Measurements from ENCODE around the gene OR52R1. TPM values are rescaled to one million over a fixed set of nuclear protein-coding genes. Genes with fewer than 3 reads are reported as not detected.

OR52R1 gene
- total RNA-seq, 1 experiment from 2014 or later = not detected

DNA sequence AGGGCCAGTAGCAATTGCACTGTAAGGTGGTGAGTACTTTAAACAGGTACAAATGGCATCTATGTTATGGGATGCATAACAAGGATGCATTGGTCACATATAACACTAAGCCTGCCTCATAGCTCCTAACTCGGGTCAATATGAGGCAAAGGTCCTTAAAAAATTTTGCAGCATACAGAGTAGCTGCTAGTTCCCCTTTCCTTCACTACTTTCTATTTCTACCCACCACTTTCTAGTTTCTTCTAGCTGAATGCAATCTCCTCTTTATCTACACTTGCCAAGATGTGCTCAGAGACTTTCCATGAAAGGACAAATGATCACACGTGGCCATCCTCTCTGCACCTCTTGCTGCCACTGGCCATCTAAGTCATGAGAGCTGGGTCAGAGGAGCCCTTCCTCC, 26.7 kb upstream of the OR52R1 start:
- DNase-seq = no peak
- no peak overlapping the region for H3K4me3 Mint-ChIP-seq (ENCODE audit: low read depth, unreplicated experiment)
- CTCF ChIA-PET = interaction anchor here (1.5 kb wide), 1 partner anchor 194 kb away, joined by 4 read pairs; the partner anchor contains the start of gene OR51D1
- intact Hi-C loops (cut with micrococcal nuclease; ENCODE audit: unreplicated experiment) = no loop called here
- no TSS peak for BruUV-seq (replicated peaks)
- TF ChIP-seq, protein P1, sequence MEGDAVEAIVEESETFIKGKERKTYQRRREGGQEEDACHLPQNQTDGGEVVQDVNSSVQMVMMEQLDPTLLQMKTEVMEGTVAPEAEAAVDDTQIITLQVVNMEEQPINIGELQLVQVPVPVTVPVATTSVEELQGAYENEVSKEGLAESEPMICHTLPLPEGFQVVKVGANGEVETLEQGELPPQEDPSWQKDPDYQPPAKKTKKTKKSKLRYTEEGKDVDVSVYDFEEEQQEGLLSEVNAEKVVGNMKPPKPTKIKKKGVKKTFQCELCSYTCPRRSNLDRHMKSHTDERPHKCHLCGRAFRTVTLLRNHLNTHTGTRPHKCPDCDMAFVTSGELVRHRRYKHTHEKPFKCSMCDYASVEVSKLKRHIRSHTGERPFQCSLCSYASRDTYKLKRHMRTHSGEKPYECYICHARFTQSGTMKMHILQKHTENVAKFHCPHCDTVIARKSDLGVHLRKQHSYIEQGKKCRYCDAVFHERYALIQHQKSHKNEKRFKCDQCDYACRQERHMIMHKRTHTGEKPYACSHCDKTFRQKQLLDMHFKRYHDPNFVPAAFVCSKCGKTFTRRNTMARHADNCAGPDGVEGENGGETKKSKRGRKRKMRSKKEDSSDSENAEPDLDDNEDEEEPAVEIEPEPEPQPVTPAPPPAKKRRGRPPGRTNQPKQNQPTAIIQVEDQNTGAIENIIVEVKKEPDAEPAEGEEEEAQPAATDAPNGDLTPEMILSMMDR (IDR thresholded peaks at IDR 0.05; ENCODE audit: unreplicated experiment) = no peak
- no peak overlapping the region for H3K27ac Mint-ChIP-seq (ENCODE audit: unreplicated experiment)
- no peaks in the 10 kb centered on the region for H3K36me3 Mint-ChIP-seq (ENCODE audit: insufficient read depth, unreplicated experiment)
- peaks cover 22% of the 10 kb centered on the region for H3K27me3 Mint-ChIP-seq (ENCODE audit: unreplicated experiment)
- H3K9me3 Mint-ChIP-seq (ENCODE audit: low read depth, unreplicated experiment) = no peaks in the 10 kb centered on the region
- no peaks in the 10 kb centered on the region for H3K4me1 Mint-ChIP-seq (ENCODE audit: low read depth, unreplicated experiment)

GRCh38 chr11:4830346-4830745, 26.2 kb upstream of the OR52R1 start:
- CTCF ChIA-PET = interaction anchor here (1.5 kb wide), 1 partner anchor 194 kb away, joined by 4 read pairs; the partner anchor contains the start of gene OR51D1
- peaks cover 22% of the 10 kb centered on the region for H3K27me3 Mint-ChIP-seq (ENCODE audit: unreplicated experiment)
- TF ChIP-seq, protein P1 (IDR thresholded peaks at IDR 0.05; ENCODE audit: unreplicated experiment) = no peak
- no peak overlapping the region for H3K27ac Mint-ChIP-seq (ENCODE audit: unreplicated experiment)
- no peak overlapping the region for H3K4me3 Mint-ChIP-seq (ENCODE audit: low read depth, unreplicated experiment)
- H3K9me3 Mint-ChIP-seq (ENCODE audit: low read depth, unreplicated experiment) = no peaks in the 10 kb centered on the region
- H3K36me3 Mint-ChIP-seq (ENCODE audit: insufficient read depth, unreplicated experiment) = no peaks in the 10 kb centered on the region
- no TSS peak for BruUV-seq (replicated peaks)
- intact Hi-C loops (cut with micrococcal nuclease; ENCODE audit: unreplicated experiment) = no loop called here
- no peaks in the 10 kb centered on the region for H3K4me1 Mint-ChIP-seq (ENCODE audit: low read depth, unreplicated experiment)
- DNase-seq = no peak

DNA sequence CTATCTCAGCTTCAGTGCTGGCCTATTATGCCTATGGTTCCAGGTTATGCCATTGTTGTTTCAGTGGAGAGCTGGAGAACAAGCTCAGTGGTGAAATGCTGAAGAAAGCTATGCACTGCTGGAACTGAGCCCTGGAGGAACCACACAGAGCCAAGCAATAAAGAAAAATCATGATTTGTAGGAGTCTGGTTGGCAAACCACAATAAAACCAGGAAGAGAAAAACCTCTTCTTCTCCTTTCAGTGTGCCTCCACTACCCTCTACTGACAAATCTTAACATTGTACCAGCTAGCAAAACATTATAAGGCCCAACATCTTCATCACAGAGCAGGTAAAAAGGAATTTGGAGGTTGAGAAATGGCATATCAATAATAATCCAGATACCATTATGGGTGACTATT, 22.2 kb upstream of the OR52R1 start:
- no peak overlapping the region for H3K27ac Mint-ChIP-seq (ENCODE audit: unreplicated experiment)
- TF ChIP-seq, protein P1 (IDR thresholded peaks at IDR 0.05; ENCODE audit: unreplicated experiment) = peak; percentile 23
- H3K4me3 Mint-ChIP-seq (ENCODE audit: low read depth, unreplicated experiment) = no peak overlapping the region
- intact Hi-C loops (cut with micrococcal nuclease; ENCODE audit: unreplicated experiment) = loop anchor here (1.0 to 10.0 kb wide), 2 partner anchors 178 to 189 kb away; partner anchors contain the start of gene OR51D1
- H3K4me1 Mint-ChIP-seq (ENCODE audit: low read depth, unreplicated experiment) = no peaks in the 10 kb centered on the region
- H3K36me3 Mint-ChIP-seq (ENCODE audit: insufficient read depth, unreplicated experiment) = no peaks in the 10 kb centered on the region
- no peak for DNase-seq
- peaks cover under 1% of the 10 kb centered on the region for H3K9me3 Mint-ChIP-seq (ENCODE audit: low read depth, unreplicated experiment)
- CTCF ChIA-PET = interaction anchor here (2.2 kb wide), 1 partner anchor 190 kb away, joined by 25 read pairs; the partner anchor contains the start of gene OR51D1
- BruUV-seq (replicated peaks) = no TSS peak
- no peaks in the 10 kb centered on the region for H3K27me3 Mint-ChIP-seq (ENCODE audit: unreplicated experiment)

DNA sequence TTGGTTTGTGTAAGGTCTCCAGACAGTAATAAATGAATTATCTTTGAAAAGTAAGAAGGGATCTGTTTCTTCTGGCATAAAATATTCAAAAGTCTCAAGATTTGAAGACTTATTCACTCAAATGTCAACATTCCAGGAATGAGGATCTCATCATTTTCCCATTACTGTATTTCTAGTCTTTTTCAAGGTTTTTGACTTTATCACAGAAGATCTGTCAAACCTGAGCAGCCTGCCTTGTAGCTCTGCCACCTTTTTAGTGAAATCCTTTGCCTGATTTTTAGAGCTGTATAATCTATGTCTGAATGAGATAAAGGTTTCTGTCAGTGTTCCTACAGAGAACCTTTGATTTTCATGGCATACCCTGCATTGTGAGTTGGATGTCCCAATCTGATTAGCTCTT, 21.0 kb upstream of the OR52R1 start:
- intact Hi-C loops (cut with micrococcal nuclease; ENCODE audit: unreplicated experiment) = loop anchor here (10.0 kb wide), 1 partner anchor 180 kb away; no protein-coding TSS in a partner anchor
- Mint-ChIP-seq H3K9me3 (ENCODE audit: low read depth, unreplicated experiment) (peaks cover 3% of the 10 kb centered on the region), H3K27me3 (ENCODE audit: unreplicated experiment) (no peaks in the 10 kb centered on the region), H3K36me3 (ENCODE audit: insufficient read depth, unreplicated experiment) (no peaks in the 10 kb centered on the region), H3K4me3 (ENCODE audit: low read depth, unreplicated experiment) (no peak overlapping the region), H3K4me1 (ENCODE audit: low read depth, unreplicated experiment) (no peaks in the 10 kb centered on the region), H3K27ac (ENCODE audit: unreplicated experiment) (no peak overlapping the region)
- CTCF ChIA-PET = interaction anchor here (2.2 kb wide), 1 partner anchor 188 kb away, joined by 25 read pairs; the partner anchor contains the start of gene OR51D1
- TF ChIP-seq, protein P1 (IDR thresholded peaks at IDR 0.05; ENCODE audit: unreplicated experiment) = no peak
- DNase-seq = no peak
- BruUV-seq (replicated peaks) = no TSS peak
